IMR-90 (cell line): ENCODE measurements around the gene NPAS1. TPM values are rescaled to one million over a fixed set of nuclear protein-coding genes. Genes with fewer than 3 reads are reported as not detected.

Experiments
- SMC3 ChIP-seq: fragments of 150-350 bp; IDR thresholded peaks from 2 replicates; pipeline ENCODE4 v1.6.1; 2016; ENCODE audit warnings: low read depth, mild to moderate bottlenecking, antibody characterized with exemption, low read length, moderate library complexity
- polyA plus RNA-seq, 3 experiments: library from polyadenylated mRNA; depleted of rRNA; stranded (reverse); fragments of >200 nt; gene quantifications; 2 replicates each; pipeline ENCODE4 v1.2.3, GENCODE V29; 2012; ENCODE audit warnings: low replicate concordance in 1 of 3
- total RNA-seq: library from RNA; depleted of rRNA; stranded (reverse); fragments of >200 nt; gene quantifications from 2 replicates; pipeline ENCODE4 v1.2.3, GENCODE V29; 2012; rRNA removed

Gene NPAS1
- total and polyA plus RNA-seq, 2 of the 4 experiments (the other 2 are of a cell fraction), result 0.36 to 5.7 TPM

DNA sequence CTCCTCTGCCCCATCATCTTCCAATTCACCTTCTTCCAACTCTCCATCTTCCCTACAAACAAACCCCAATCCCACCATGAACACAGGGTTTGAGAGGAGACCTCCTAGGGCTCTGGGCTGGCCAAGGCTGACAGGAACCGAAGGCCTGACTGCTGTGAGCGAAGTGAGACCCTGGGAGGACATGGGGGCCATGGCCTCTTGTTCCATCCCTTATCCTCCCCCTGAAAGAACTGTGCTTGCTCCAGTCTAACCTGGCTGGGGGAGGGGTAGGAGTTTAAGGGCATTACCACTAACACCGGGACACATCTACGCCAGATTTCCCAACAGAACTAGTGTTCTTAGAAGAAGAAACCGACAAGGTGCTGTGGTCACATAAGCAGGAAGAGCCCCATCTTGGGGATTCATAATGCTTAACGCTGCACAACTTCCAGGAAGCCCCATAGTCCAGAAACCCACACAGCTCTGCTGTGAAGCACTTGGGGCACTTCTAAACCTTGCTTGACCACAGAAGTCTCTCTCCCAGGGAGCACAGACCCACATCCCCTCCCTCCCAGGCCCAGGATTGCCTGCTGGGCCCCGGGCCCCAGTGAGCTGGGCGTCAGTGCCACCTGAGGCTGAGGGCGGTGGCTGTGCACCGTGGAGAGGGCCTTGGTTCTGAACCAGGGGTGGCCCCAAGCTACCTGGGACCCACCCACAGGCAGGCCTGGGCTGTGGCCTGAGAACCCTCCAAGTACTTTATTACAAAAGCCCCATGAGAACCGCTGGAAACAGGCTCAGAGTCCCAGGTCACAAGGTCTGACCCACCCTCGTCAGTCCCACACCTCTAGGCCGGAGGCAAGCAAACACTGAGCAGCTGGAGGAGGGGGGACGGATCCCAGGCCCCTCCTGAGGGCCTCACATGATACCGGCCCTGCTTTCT lies 75.2 kb downstream of the NPAS1 start (continued):
- TF ChIP-seq SMC3, result no peak

Other genes with a start within 250 kb of the NPAS1 start
- 105 and 142 TPM in 2 replicates for gene SLC1A5, start 231.2 kb upstream of the NPAS1 start, total RNA-seq
- gene SLC1A5, start 231.2 kb upstream of the NPAS1 start, polyA plus RNA-seq (2012; rRNA removed), result 155 and 171 TPM in 2 replicates
- 134 and 144 TPM in 2 replicates for gene AP2S1, start 169.0 kb upstream of the NPAS1 start, total RNA-seq
- gene AP2S1, start 169.0 kb upstream of the NPAS1 start, polyA plus RNA-seq (2012; rRNA removed), result 274 and 374 TPM in 2 replicates
- gene ARHGAP35, start 158.8 kb upstream of the NPAS1 start, total RNA-seq, result 28.9 and 29.0 TPM in 2 replicates
- 16.4 and 18.7 TPM in 2 replicates for gene ARHGAP35, start 158.8 kb upstream of the NPAS1 start, polyA plus RNA-seq (2012; rRNA removed)
- 9.2 and 10.6 TPM in 2 replicates for gene TMEM160, start 28.8 kb downstream of the NPAS1 start, total RNA-seq
- gene TMEM160, start 28.8 kb downstream of the NPAS1 start, polyA plus RNA-seq (2012; rRNA removed), result 25.7 and 48.9 TPM in 2 replicates
- gene ZC3H4, start 93.9 kb downstream of the NPAS1 start, total RNA-seq, result 3.9 and 5.3 TPM in 2 replicates
- 8.9 and 9.3 TPM in 2 replicates for gene ZC3H4, start 93.9 kb downstream of the NPAS1 start, polyA plus RNA-seq (2012; rRNA removed)
- 184 and 192 TPM in 2 replicates for gene SAE1, start 111.0 kb downstream of the NPAS1 start, total RNA-seq
- 137 and 165 TPM in 2 replicates for gene SAE1, start 111.0 kb downstream of the NPAS1 start, polyA plus RNA-seq (2012; rRNA removed)
- 1.6 and 1.9 TPM in 2 replicates for gene BBC3, start 211.4 kb downstream of the NPAS1 start, total RNA-seq
- gene BBC3, start 211.4 kb downstream of the NPAS1 start, polyA plus RNA-seq (2012; rRNA removed), result 6.5 and 7.3 TPM in 2 replicates
- gene CCDC9, start 236.7 kb downstream of the NPAS1 start, total RNA-seq, result 2.9 and 3.6 TPM in 2 replicates
- 8.6 and 9.6 TPM in 2 replicates for gene CCDC9, start 236.7 kb downstream of the NPAS1 start, polyA plus RNA-seq (2012; rRNA removed)